Sigmoid colon (tissue), 4 donors: Measurements from ENCODE around the gene PRR32.

ENCODE experiments used
- CTCF ChIP-seq, 4 experiments: fragments of 450-650 bp in 3 of 4; fragments of 200-600 bp in 1 of 4; IDR thresholded peaks; one replicate each; pipeline ENCODE4 v1.5.1; 2016 to 2019; ENCODE audit warnings: antibody characterized with exemption in 4 of 4, mild to moderate bottlenecking in 3 of 4, moderate library complexity in 2 of 4
- EP300 ChIP-seq, 4 donors: sonication (generic); formaldehyde crosslinking; IDR thresholded peaks; one replicate each; pipeline ENCODE4 v1.6.1; 2017; ENCODE audit warnings: antibody characterized with exemption in 4 of 4
- POLR2A ChIP-seq, 2 donors: fragments of 450-650 bp; IDR thresholded peaks; one replicate each; pipeline ENCODE4 v1.6.1; 2016; ENCODE audit warnings: antibody characterized with exemption in 2 of 2, mild to moderate bottlenecking in 2 of 2, moderate library complexity in 2 of 2
- POLR2AphosphoS5 ChIP-seq, 4 donors: sonication (generic); formaldehyde crosslinking; IDR thresholded peaks; one replicate each; pipeline ENCODE4 v1.6.1; 2017; ENCODE audit warnings: antibody characterized with exemption in 4 of 4

DNA sequence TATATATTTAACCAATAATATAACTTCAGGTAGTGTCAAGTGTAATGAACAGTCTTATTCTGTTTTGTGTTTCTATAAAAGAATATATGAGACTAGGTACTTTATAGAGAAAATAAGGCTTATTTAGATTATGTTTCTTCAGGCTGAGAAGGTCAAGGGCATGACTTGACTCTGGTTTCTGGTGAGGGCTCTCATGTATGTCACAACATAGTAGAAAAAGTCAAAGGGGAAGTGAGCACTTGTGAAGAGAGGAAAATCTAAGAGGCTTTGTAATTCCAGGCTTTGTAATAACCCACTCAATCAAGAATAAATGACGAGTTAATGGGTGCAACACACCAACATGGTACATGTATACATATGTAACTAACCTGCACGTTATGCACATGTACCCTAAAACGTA lies 27.6 kb downstream of the PRR32 start:
- TF ChIP-seq CTCF (IDR thresholded peaks at IDR 0.05) (no peak), POLR2A (IDR thresholded peaks at IDR 0.05) (no peak), EP300 (IDR thresholded peaks at IDR 0.05) (no peak), POLR2AphosphoS5 (IDR thresholded peaks at IDR 0.05) (no peak)
